Spleen (tissue), 7 donors: ENCODE measurements around the gene NUCB2.
A peak's percentile ranks its signal among the peaks of the same experiment; 100 is the strongest.

ENCODE experiments used
- POLR2A ChIP-seq, 3 donors: fragments of 450-650 bp; IDR thresholded peaks; one replicate each; pipeline ENCODE4 v1.5.1; 2017; ENCODE audit warnings: antibody characterized with exemption in 3 of 3, mild to moderate bottlenecking in 1 of 3
- POLR2AphosphoS5 ChIP-seq, 3 donors: sonication (generic); formaldehyde crosslinking; IDR thresholded peaks; one replicate each; pipeline ENCODE4 v1.5.1; 2017; ENCODE audit warnings: antibody characterized with exemption in 3 of 3
- TF ChIP-seq, protein P1 (sequence below), 11 experiments: fragments of 200-600 bp in 7 of 11; fragments of 450-650 bp in 4 of 11; sonication (generic) in 4 of 11; IDR thresholded peaks in 8 of 11; conservative IDR thresholded peaks in 3 of 11; 1 replicate in 7 of 11; 2 replicates in 4 of 11; pipeline versions ENCODE4 v1.4.0 to v1.8.0; 2016 to 2021; ENCODE audit warnings: antibody characterized with exemption in 11 of 11, inconsistent platforms in 4 of 11, mild to moderate bottlenecking in 1 of 11
- donor health status: DM: no; HTN: no; CAD: no; lungs with moderate emphysema.
- donor health status: DM: no; HTN: no; CAD: no.
- donor health status: DM: no; HTN: no; CAD: no.

DNA sequence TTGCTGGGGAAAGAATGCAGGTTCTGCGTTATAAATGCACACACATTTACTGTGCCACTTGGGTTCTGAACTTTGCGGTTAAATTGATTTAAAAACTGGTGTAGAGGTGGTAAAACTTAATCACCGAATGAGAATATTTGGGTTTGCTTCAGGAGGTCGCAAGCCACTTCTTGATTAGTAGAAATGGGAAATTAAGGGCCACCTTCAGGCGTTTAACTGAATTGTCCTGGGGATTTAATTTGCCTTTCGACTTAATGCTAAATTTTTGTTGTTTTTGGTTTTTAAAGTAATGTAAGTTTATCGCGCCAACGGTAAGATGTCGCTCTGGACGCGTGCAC, 74.6 kb downstream of the NUCB2 start:
- TF ChIP-seq, protein P1, sequence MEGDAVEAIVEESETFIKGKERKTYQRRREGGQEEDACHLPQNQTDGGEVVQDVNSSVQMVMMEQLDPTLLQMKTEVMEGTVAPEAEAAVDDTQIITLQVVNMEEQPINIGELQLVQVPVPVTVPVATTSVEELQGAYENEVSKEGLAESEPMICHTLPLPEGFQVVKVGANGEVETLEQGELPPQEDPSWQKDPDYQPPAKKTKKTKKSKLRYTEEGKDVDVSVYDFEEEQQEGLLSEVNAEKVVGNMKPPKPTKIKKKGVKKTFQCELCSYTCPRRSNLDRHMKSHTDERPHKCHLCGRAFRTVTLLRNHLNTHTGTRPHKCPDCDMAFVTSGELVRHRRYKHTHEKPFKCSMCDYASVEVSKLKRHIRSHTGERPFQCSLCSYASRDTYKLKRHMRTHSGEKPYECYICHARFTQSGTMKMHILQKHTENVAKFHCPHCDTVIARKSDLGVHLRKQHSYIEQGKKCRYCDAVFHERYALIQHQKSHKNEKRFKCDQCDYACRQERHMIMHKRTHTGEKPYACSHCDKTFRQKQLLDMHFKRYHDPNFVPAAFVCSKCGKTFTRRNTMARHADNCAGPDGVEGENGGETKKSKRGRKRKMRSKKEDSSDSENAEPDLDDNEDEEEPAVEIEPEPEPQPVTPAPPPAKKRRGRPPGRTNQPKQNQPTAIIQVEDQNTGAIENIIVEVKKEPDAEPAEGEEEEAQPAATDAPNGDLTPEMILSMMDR (IDR thresholded peaks at IDR 0.05 in 8 of 11, conservative IDR thresholded peaks at IDR 0.05 in 3 of 11): peak in 2 of 11 experiments; percentile 10 to 21
- no peak for TF ChIP-seq POLR2A (IDR thresholded peaks at IDR 0.05)
- TF ChIP-seq POLR2AphosphoS5 (IDR thresholded peaks at IDR 0.05): no peak
